ENCODE results near the gene TYMS.
A peak's percentile ranks its signal among the peaks of the same experiment; 100 is the strongest.

TYMS gene

GRCh38 chr18:692824-693223, 35.4 kb downstream of the TYMS start:
- Histone ChIP-seq H3K27ac (ENCODE audit: low read depth, low read length) (no peak overlapping the region), H3K27me3 (ENCODE audit: control insufficient read depth, insufficient read depth, low read length) (no peaks in the 10 kb centered on the region), H3K36me3 (ENCODE audit: control insufficient read depth, insufficient read depth, low read length) (peaks cover 52% of the 10 kb centered on the region), H3K9me3 (ENCODE audit: control insufficient read depth, insufficient read depth, low read length) (no peaks in the 10 kb centered on the region), H3K4me1 (ENCODE audit: control insufficient read depth, insufficient read depth, low read length) (no peaks in the 10 kb centered on the region), H3K4me3 (ENCODE audit: low read depth, low read length) (no peak overlapping the region), H3K9ac (ENCODE audit: low read depth, low read length) (no peak overlapping the region)

- Histone ChIP-seq H3K27ac (ENCODE audit: low read depth, low read length) (no peak overlapping the region), H3K36me3 (ENCODE audit: control insufficient read depth, insufficient read depth, low read length) (peaks cover 52% of the 10 kb centered on the region), H3K9ac (ENCODE audit: low read depth, low read length) (no peak overlapping the region), H3K4me3 (ENCODE audit: low read depth, low read length) (no peak overlapping the region), H3K27me3 (ENCODE audit: control insufficient read depth, insufficient read depth, low read length) (no peaks in the 10 kb centered on the region), H3K4me1 (ENCODE audit: control insufficient read depth, insufficient read depth, low read length) (no peaks in the 10 kb centered on the region), H3K9me3 (ENCODE audit: control insufficient read depth, insufficient read depth, low read length) (no peaks in the 10 kb centered on the region)
These were observed 36.2 kb downstream of the TYMS start for GRCh38 chr18:693466-694187.

- no peak overlapping the region for H3K9ac ChIP-seq (ENCODE audit: low read depth, low read length)
These were observed 39.6 kb downstream of the TYMS start for GRCh38 chr18:697012-697411.

GRCh38 chr18:697800-698199, 40.3 kb downstream of the TYMS start:
- no peaks in the 10 kb centered on the region for H3K27me3 ChIP-seq (ENCODE audit: control insufficient read depth, insufficient read depth, low read length)
- no peaks in the 10 kb centered on the region for H3K4me1 ChIP-seq (ENCODE audit: control insufficient read depth, insufficient read depth, low read length)
- no peak overlapping the region for H3K9ac ChIP-seq (ENCODE audit: low read depth, low read length)
- no peak overlapping the region for H3K4me3 ChIP-seq (ENCODE audit: low read depth, low read length)
- no peaks in the 10 kb centered on the region for H3K9me3 ChIP-seq (ENCODE audit: control insufficient read depth, insufficient read depth, low read length)
- no peak overlapping the region for H3K27ac ChIP-seq (ENCODE audit: low read depth, low read length)
- peaks cover 36% of the 10 kb centered on the region for H3K36me3 ChIP-seq (ENCODE audit: control insufficient read depth, insufficient read depth, low read length)

More at GRCh38 chr18:697012-697411, 39.6 kb downstream of the TYMS start:
- Histone ChIP-seq H3K36me3 (ENCODE audit: control insufficient read depth, insufficient read depth, low read length) (peaks cover 42% of the 10 kb centered on the region), H3K4me1 (ENCODE audit: control insufficient read depth, insufficient read depth, low read length) (no peaks in the 10 kb centered on the region), H3K27me3 (ENCODE audit: control insufficient read depth, insufficient read depth, low read length) (no peaks in the 10 kb centered on the region), H3K4me3 (ENCODE audit: low read depth, low read length) (no peak overlapping the region), H3K27ac (ENCODE audit: low read depth, low read length) (no peak overlapping the region), H3K9me3 (ENCODE audit: control insufficient read depth, insufficient read depth, low read length) (no peaks in the 10 kb centered on the region)

- Histone ChIP-seq H3K27ac (ENCODE audit: low read depth, low read length) (peak overlapping the region; percentile 65), H3K9me3 (ENCODE audit: control insufficient read depth, insufficient read depth, low read length) (no peaks in the 10 kb centered on the region), H3K9ac (ENCODE audit: low read depth, low read length) (no peak overlapping the region), H3K4me3 (ENCODE audit: low read depth, low read length) (no peak overlapping the region), H3K4me1 (ENCODE audit: control insufficient read depth, insufficient read depth, low read length) (no peaks in the 10 kb centered on the region), H3K36me3 (ENCODE audit: control insufficient read depth, insufficient read depth, low read length) (peaks cover 43% of the 10 kb centered on the region), H3K27me3 (ENCODE audit: control insufficient read depth, insufficient read depth, low read length) (no peaks in the 10 kb centered on the region)
These were observed 45.9 kb downstream of the TYMS start for GRCh38 chr18:703213-703967.

- Histone ChIP-seq H3K9me3 (ENCODE audit: control insufficient read depth, insufficient read depth, low read length) (no peaks in the 10 kb centered on the region), H3K27ac (ENCODE audit: low read depth, low read length) (no peak overlapping the region), H3K4me1 (ENCODE audit: control insufficient read depth, insufficient read depth, low read length) (0 out of 2 replicates have a peak, but pooled peaks cover 3% of the 10 kb centered on the region), H3K36me3 (ENCODE audit: control insufficient read depth, insufficient read depth, low read length) (peaks cover 38% of the 10 kb centered on the region), H3K9ac (ENCODE audit: low read depth, low read length) (no peak overlapping the region), H3K27me3 (ENCODE audit: control insufficient read depth, insufficient read depth, low read length) (no peaks in the 10 kb centered on the region), H3K4me3 (ENCODE audit: low read depth, low read length) (no peak overlapping the region)
These were observed 49.0 kb downstream of the TYMS start for GRCh38 chr18:706405-706804.

- Histone ChIP-seq H3K27ac (ENCODE audit: low read depth, low read length) (no peak overlapping the region), H3K9me3 (ENCODE audit: control insufficient read depth, insufficient read depth, low read length) (no peaks in the 10 kb centered on the region), H3K4me1 (ENCODE audit: control insufficient read depth, insufficient read depth, low read length) (0 out of 2 replicates have a peak, but pooled peaks cover 5% of the 10 kb centered on the region), H3K27me3 (ENCODE audit: control insufficient read depth, insufficient read depth, low read length) (no peaks in the 10 kb centered on the region), H3K36me3 (ENCODE audit: control insufficient read depth, insufficient read depth, low read length) (peaks cover 34% of the 10 kb centered on the region), H3K9ac (ENCODE audit: low read depth, low read length) (no peak overlapping the region), H3K4me3 (ENCODE audit: low read depth, low read length) (no peak overlapping the region)
These were observed 50.6 kb downstream of the TYMS start for GRCh38 chr18:708096-708495.

- Histone ChIP-seq H3K27me3 (ENCODE audit: control insufficient read depth, insufficient read depth, low read length) (no peaks in the 10 kb centered on the region), H3K4me3 (ENCODE audit: low read depth, low read length) (no peak overlapping the region), H3K9me3 (ENCODE audit: control insufficient read depth, insufficient read depth, low read length) (0 out of 2 replicates have a peak, but pooled peaks cover 2% of the 10 kb centered on the region), H3K36me3 (ENCODE audit: control insufficient read depth, insufficient read depth, low read length) (peaks cover 25% of the 10 kb centered on the region), H3K4me1 (ENCODE audit: control insufficient read depth, insufficient read depth, low read length) (0 out of 2 replicates have a peak, but pooled peaks cover 5% of the 10 kb centered on the region), H3K27ac (ENCODE audit: low read depth, low read length) (no peak overlapping the region), H3K9ac (ENCODE audit: low read depth, low read length) (no peak overlapping the region)
These were observed 52.3 kb downstream of the TYMS start for GRCh38 chr18:709771-710170.

GRCh38 chr18:710418-711300, 53.2 kb downstream of the TYMS start:
- Histone ChIP-seq H3K4me1 (ENCODE audit: control insufficient read depth, insufficient read depth, low read length) (0 out of 2 replicates have a peak, but pooled peaks cover 5% of the 10 kb centered on the region), H3K27ac (ENCODE audit: low read depth, low read length) (no peak overlapping the region), H3K9me3 (ENCODE audit: control insufficient read depth, insufficient read depth, low read length) (0 out of 2 replicates have a peak, but pooled peaks cover 2% of the 10 kb centered on the region), H3K27me3 (ENCODE audit: control insufficient read depth, insufficient read depth, low read length) (no peaks in the 10 kb centered on the region), H3K36me3 (ENCODE audit: control insufficient read depth, insufficient read depth, low read length) (peaks cover 17% of the 10 kb centered on the region), H3K9ac (ENCODE audit: low read depth, low read length) (0 out of 2 replicates have a peak overlapping the region, but pooled peaks have one; percentile 83), H3K4me3 (ENCODE audit: low read depth, low read length) (peak overlapping the region; percentile 89)

GRCh38 chr18:711310-711656, 53.8 kb downstream of the TYMS start:
- H3K4me3 ChIP-seq (ENCODE audit: low read depth, low read length), result peak overlapping the region; percentile 89
- 0 out of 2 replicates have a peak, but pooled peaks cover 5% of the 10 kb centered on the region for H3K4me1 ChIP-seq (ENCODE audit: control insufficient read depth, insufficient read depth, low read length)
- H3K9me3 ChIP-seq (ENCODE audit: control insufficient read depth, insufficient read depth, low read length), result 0 out of 2 replicates have a peak, but pooled peaks cover 2% of the 10 kb centered on the region
- H3K27ac ChIP-seq (ENCODE audit: low read depth, low read length), result no peak overlapping the region
- H3K9ac ChIP-seq (ENCODE audit: low read depth, low read length), result peak overlapping the region; percentile 83
- peaks cover 12% of the 10 kb centered on the region for H3K36me3 ChIP-seq (ENCODE audit: control insufficient read depth, insufficient read depth, low read length)
- H3K27me3 ChIP-seq (ENCODE audit: control insufficient read depth, insufficient read depth, low read length), result no peaks in the 10 kb centered on the region
